GM12801 (cell line): ENCODE results near the gene SIN3B.

Source experiments
- CTCF ChIP-seq: IDR thresholded peaks from one replicate; pipeline ENCODE4 v1.5.1; 2011; ENCODE audit warnings: control low read depth; ENCODE audit not compliant: insufficient read length; ENCODE audit errors: extremely low read depth

Gene SIN3B

GRCh38 chr19:16897029-16897855 lies 68.0 kb downstream of the SIN3B start:
- no peak for TF ChIP-seq CTCF

GRCh38 chr19:16897856-16898161 lies 68.6 kb downstream of the SIN3B start:
- TF ChIP-seq CTCF: no peak

GRCh38 chr19:16898361-16899015 lies 69.3 kb downstream of the SIN3B start:
- TF ChIP-seq CTCF: no peak

DNA sequence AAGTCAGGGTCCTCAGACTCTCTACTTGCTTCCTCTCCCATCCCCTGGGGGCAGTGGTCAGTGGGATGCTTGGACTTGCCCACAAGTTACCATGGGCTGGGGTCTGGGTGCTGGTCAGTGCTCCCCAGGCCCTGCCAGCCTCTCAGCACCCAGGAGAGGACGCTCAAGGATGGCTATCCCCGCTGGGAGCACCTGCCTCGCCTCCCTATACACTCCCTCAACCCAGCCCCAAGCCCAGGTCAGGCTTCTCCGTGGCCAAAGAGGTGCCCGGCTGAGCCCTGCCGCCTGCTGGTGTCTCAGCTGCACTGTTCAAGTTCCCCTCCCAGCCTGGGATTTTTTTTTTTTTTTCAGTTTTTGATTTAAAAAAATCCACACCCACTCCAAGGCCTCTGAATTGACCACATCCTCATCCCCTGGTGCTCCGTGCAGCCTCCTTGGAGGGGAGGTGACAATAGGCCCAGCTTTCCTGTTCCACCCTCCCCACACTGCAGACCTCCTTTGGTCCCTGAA lies 70.4 kb downstream of the SIN3B start:
- no peak for TF ChIP-seq CTCF

GRCh38 chr19:16901491-16902175 lies 72.4 kb downstream of the SIN3B start:
- no peak for TF ChIP-seq CTCF

- TF ChIP-seq CTCF: no peak
These were observed 73.3 kb downstream of the SIN3B start for GRCh38 chr19:16902545-16902944.

GRCh38 chr19:16903347-16903746 lies 74.1 kb downstream of the SIN3B start:
- no peak for TF ChIP-seq CTCF
